ENCODE data around the gene IGF2.

DNA sequence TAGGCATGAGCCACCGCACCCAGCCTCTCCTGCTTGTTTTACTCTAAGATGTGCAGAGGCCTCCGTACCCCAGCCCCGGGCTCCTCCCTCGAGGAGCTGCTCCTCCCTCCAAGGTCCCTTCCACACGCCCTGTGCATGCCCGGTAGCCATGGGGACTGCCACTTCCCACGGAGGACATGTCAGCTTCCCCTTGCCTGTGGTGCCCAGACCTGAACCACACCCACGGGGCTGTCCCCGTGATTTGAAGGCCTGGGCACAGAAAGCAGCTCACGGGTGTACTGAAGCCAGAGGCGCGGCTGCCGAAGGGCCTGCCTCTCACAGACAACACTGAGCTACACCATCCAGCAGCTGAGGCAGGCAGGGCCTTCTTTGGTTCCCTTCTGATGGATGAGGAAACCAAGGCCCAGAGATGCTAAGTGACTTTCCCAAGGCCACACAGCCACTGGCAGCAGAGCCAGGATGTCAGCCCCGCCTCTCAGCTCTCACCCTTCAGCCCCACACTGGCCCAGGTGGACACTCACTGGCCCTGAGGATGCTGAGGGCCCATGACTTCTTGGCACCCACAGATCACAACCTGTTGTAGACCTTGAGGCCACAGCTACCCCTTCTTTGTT, 14.5 kb upstream of the IGF2 start:
- TF ChIP-seq, protein P1, sequence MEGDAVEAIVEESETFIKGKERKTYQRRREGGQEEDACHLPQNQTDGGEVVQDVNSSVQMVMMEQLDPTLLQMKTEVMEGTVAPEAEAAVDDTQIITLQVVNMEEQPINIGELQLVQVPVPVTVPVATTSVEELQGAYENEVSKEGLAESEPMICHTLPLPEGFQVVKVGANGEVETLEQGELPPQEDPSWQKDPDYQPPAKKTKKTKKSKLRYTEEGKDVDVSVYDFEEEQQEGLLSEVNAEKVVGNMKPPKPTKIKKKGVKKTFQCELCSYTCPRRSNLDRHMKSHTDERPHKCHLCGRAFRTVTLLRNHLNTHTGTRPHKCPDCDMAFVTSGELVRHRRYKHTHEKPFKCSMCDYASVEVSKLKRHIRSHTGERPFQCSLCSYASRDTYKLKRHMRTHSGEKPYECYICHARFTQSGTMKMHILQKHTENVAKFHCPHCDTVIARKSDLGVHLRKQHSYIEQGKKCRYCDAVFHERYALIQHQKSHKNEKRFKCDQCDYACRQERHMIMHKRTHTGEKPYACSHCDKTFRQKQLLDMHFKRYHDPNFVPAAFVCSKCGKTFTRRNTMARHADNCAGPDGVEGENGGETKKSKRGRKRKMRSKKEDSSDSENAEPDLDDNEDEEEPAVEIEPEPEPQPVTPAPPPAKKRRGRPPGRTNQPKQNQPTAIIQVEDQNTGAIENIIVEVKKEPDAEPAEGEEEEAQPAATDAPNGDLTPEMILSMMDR (IDR thresholded peaks at IDR 0.05; ENCODE audit: extremely low read depth in 1 of 2, insufficient read depth in 1 of 2, low read depth in 1 of 2, low read length in 2 of 2) = no peak
- TF ChIP-seq POLR2A (IDR thresholded peaks at IDR 0.05; ENCODE audit: low read depth, low read length) (no peak), EZH2 (IDR thresholded peaks at IDR 0.05; ENCODE audit: borderline replicate concordance, low read depth, low read length, severe bottlenecking) (no peak), POLR2AphosphoS5 (IDR thresholded peaks at IDR 0.05; ENCODE audit: insufficient read depth, low read depth, low read length) (no peak), MYC (IDR thresholded peaks at IDR 0.05; ENCODE audit: low read depth, low read length) (no peak), FOS (IDR thresholded peaks at IDR 0.05; ENCODE audit: borderline replicate concordance, insufficient read depth, low read length) (no peak), JUN (IDR thresholded peaks at IDR 0.05; ENCODE audit: borderline replicate concordance, insufficient read depth, insufficient read length, low read depth) (no peak)
- TF ChIP-seq, protein P2, sequence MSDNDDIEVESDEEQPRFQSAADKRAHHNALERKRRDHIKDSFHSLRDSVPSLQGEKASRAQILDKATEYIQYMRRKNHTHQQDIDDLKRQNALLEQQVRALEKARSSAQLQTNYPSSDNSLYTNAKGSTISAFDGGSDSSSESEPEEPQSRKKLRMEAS (IDR thresholded peaks at IDR 0.05; ENCODE audit: insufficient read depth, insufficient read length) = no peak
